Adrenal gland (tissue), 12 donors: ENCODE results near the gene LRBA. TPM values are rescaled to one million over a fixed set of nuclear protein-coding genes. Genes with fewer than 3 reads are reported as not detected.
A peak's percentile ranks its signal among the peaks of the same experiment; 100 is the strongest.

Source experiments
- DNase-seq, 7 donors: peaks; one replicate each; pipeline ENCODE4 v3.0.0-alpha.2; 2019 to 2020
- H3K27ac ChIP-seq, 5 donors: fragments of 200-600 bp; sonication (generic) in 4 of 5; 1 replicate in 3 of 5; 2 replicates in 2 of 5; pipeline versions ENCODE4 v1.5.1 to v1.8.0; 2016 to 2020; ENCODE audit warnings: mild to moderate bottlenecking in 1 of 5
- H3K27me3 ChIP-seq: fragments of 200-600 bp; 2 replicates; pipeline ENCODE4 v1.8.0; 2021
- H3K36me3 ChIP-seq, 2 donors: fragments of 200-600 bp; replicated peaks in 1 of 2; 1 replicate in 1 of 2; 2 replicates in 1 of 2; pipeline versions ENCODE4 v1.5.1 to v1.8.0; 2018 to 2022
- H3K4me1 ChIP-seq, 2 donors: fragments of 200-600 bp; replicated peaks in 1 of 2; 1 replicate in 1 of 2; 2 replicates in 1 of 2; pipeline versions ENCODE4 v1.5.1 to v1.8.0; 2018 to 2021
- H3K4me3 ChIP-seq, 4 donors: fragments of 200-600 bp; sonication (generic) in 3 of 4; one replicate each; pipeline ENCODE4 v1.5.1; 2016 to 2018
- H3K9me3 ChIP-seq, 3 donors: fragments of 200-600 bp; sonication (generic) in 1 of 3; replicated peaks in 1 of 3; 1 replicate in 2 of 3; 2 replicates in 1 of 3; pipeline versions ENCODE4 v1.5.1 to v1.8.0; 2016 to 2021
- CTCF ChIP-seq, 6 experiments: fragments of 450-650 bp in 4 of 6; fragments of 200-600 bp in 2 of 6; sonication (generic) in 1 of 6; IDR thresholded peaks; 1 replicate in 5 of 6; 2 replicates in 1 of 6; pipeline versions ENCODE4 v1.5.1 to v1.8.0; 2016 to 2021; ENCODE audit warnings: antibody characterized with exemption in 6 of 6, mild to moderate bottlenecking in 2 of 6, moderate library complexity in 1 of 6
- POLR2A ChIP-seq, 2 donors: fragments of 450-650 bp; IDR thresholded peaks; one replicate each; pipeline ENCODE4 v1.6.1; 2017; ENCODE audit warnings: antibody characterized with exemption in 2 of 2, mild to moderate bottlenecking in 2 of 2, moderate library complexity in 1 of 2
- WGBS, 4 donors: extraction: QIAGEN DNeasy Blood & Tissue Kit in 2 of 4; methylation state at CpG; one replicate each; pipeline versions ENCODE4 v1.1.5 to v1.1.7; 2013 to 2017; 5-methylcytosine and 5-hydroxymethylcytosine counted together
- intact Hi-C, 2 donors: fragments of 100-400 bp; cut with DNase I; formaldehyde crosslinking; loops; one replicate each; pipeline versions ENCODE4 v1.14.1 to v1.15.0; 2022 to 2023
- polyA plus RNA-seq, 3 donors: library from polyadenylated mRNA; stranded (reverse); fragments of 200-250 nt in 2 of 3; fragments of 350-450 nt in 1 of 3; fragmentation: Illumina TruSeq in 1 of 3; extraction: RNeasy Lipid Tissue Mini Kit (QIAGEN cat#74804) in 1 of 3; gene quantifications; one replicate each; pipeline ENCODE4 v1.2.3, GENCODE V29; 2013 to 2014
- total RNA-seq, 9 donors: library from RNA; depleted of rRNA in 4 of 9; stranded (reverse); fragments of >200 nt in 4 of 9; fragments of 120-200 nt in 1 of 9; fragmentation: NEBNext Ultra II Directional in 1 of 9; extraction: Animal tissue kit (Norgen Biotek cat#: 25700) in 1 of 9; gene quantifications; one replicate each; pipeline versions ENCODE4 v1.1.0 to v1.2.4, GENCODE V29; 2013 to 2023
- donor health status: healthy with polysubstance abuse.
- donor health status: Bipolar disorder and iron deficiency.
- donor health status: DM: yes; HTN: yes; CAD: no.
- donor health status: DM: no; HTN: no; CAD: no.
- donor health status: DM: no; HTN: no; CAD: no.
- donor health status: DM: yes; HTN: yes; CAD: no.

The LRBA gene
- total and polyA plus RNA-seq, 12 donors: 9.6 to 106 (median 40.6) TPM

- intact Hi-C loops: no loop called here
Measured at GRCh38 chr4:150682126-150682525, 333.0 kb downstream of the LRBA start.

GRCh38 chr4:150681063-150681462 lies 334.0 kb downstream of the LRBA start:
- DNase-seq: no peak
- no peak for TF ChIP-seq POLR2A (IDR thresholded peaks at IDR 0.05)
- no peak for TF ChIP-seq CTCF (IDR thresholded peaks at IDR 0.05)
- intact Hi-C loops: no loop called here

More at GRCh38 chr4:150682126-150682525, 333.0 kb downstream of the LRBA start:
- no peaks in the 10 kb centered on the region for H3K36me3 ChIP-seq
- no peak for DNase-seq
- peaks cover 0 to 11% of the 10 kb centered on the region in 2 donors for H3K4me1 ChIP-seq
- WGBS, 4 donors: 83 to 91% (median 89%) methylated on average over 1 of the region's 1 CpG
- H3K27me3 ChIP-seq: no peaks in the 10 kb centered on the region
- no peak overlapping the region for H3K27ac ChIP-seq
- no peak for TF ChIP-seq CTCF (IDR thresholded peaks at IDR 0.05)
- no peak for TF ChIP-seq POLR2A (IDR thresholded peaks at IDR 0.05)
- no peaks in the 10 kb centered on the region for H3K9me3 ChIP-seq
- no peak overlapping the region for H3K4me3 ChIP-seq

GRCh38 chr4:150680651-150681050 lies 334.4 kb downstream of the LRBA start:
- WGBS, 4 donors: 70 to 74% (median 71%) methylated on average over 5 of the region's 5 CpGs
- Histone ChIP-seq H3K4me3 (no peak overlapping the region), H3K9me3 (no peaks in the 10 kb centered on the region), H3K27me3 (no peaks in the 10 kb centered on the region), H3K4me1 (peaks cover 0 to 11% of the 10 kb centered on the region in 2 donors), H3K36me3 (no peaks in the 10 kb centered on the region), H3K27ac (no peak overlapping the region)
- no peak for DNase-seq
- TF ChIP-seq CTCF (IDR thresholded peaks at IDR 0.05) (no peak), POLR2A (IDR thresholded peaks at IDR 0.05) (no peak)
- intact Hi-C loops: no loop called here

More at GRCh38 chr4:150681063-150681462, 334.0 kb downstream of the LRBA start:
- Histone ChIP-seq H3K36me3 (no peaks in the 10 kb centered on the region), H3K4me3 (no peak overlapping the region), H3K27ac (no peak overlapping the region), H3K4me1 (peaks cover 0 to 11% of the 10 kb centered on the region in 2 donors), H3K27me3 (no peaks in the 10 kb centered on the region), H3K9me3 (no peaks in the 10 kb centered on the region)

GRCh38 chr4:150679765-150680343 lies 335.2 kb downstream of the LRBA start:
- Histone ChIP-seq H3K4me3 (peak overlapping the region in 1 of 4 donors; percentile 50), H3K9me3 (no peaks in the 10 kb centered on the region), H3K27ac (peak overlapping the region in 3 of 5 donors; percentile 41 to 59 (median 44)), H3K36me3 (no peaks in the 10 kb centered on the region), H3K27me3 (no peaks in the 10 kb centered on the region), H3K4me1 (peaks cover 0 to 11% of the 10 kb centered on the region in 2 donors)
- DNase-seq: no peak
- TF ChIP-seq CTCF (IDR thresholded peaks at IDR 0.05): no peak
- no peak for TF ChIP-seq POLR2A (IDR thresholded peaks at IDR 0.05)
- intact Hi-C loops: no loop called here
- WGBS, 4 donors: 42 to 51% (median 50%) methylated on average over 3 of the region's 3 CpGs
